ENCODE data around the gene HBE1.

- TF ChIP-seq CTCF (IDR thresholded peaks at IDR 0.05) (no peak), POLR2A (IDR thresholded peaks at IDR 0.05) (no peak)
Observed at GRCh38 chr11:5227681-5228080, 42.1 kb downstream of the HBE1 start.
